WTC11 (cell line): ENCODE results near the gene NOL12. TPM values are rescaled to one million over a fixed set of nuclear protein-coding genes. Genes with fewer than 3 reads are reported as not detected.

Experiments
- ATAC-seq: fragments of 200-7000 bp; cut with Tn5 transposase; 2 replicates; pipeline ENCODE4 v1.10.0; 2021; ENCODE audit warnings: mild to moderate bottlenecking, moderate library complexity
- CTCF ChIA-PET: fragments of 300-600 bp; sonication (Branson Sonifier 250); formaldehyde crosslinking; loops from one replicate; lab custom pipeline; 2021; ENCODE audit warnings: antibody characterized with exemption; lab: Charles Lee
- POLR2A ChIA-PET: fragments of 350-600 bp; sonication (Branson Sonifier 250); formaldehyde crosslinking; loops from one replicate; lab custom pipeline; 2021; ENCODE audit warnings: antibody characterized with exemption; lab: Charles Lee
- DNase-seq: peaks from one replicate; pipeline ENCODE4 v3.0.0; 2021; ENCODE audit warnings: low spot score
- H3K27ac Mint-ChIP-seq: 2 replicates; pipeline ENCODE4 v1.8.0; 2021; ENCODE audit warnings: mixed read lengths
- H3K27me3 Mint-ChIP-seq: 2 replicates; pipeline ENCODE4 v1.8.0; 2021; ENCODE audit warnings: low read depth, mild to moderate bottlenecking, moderate library complexity, mixed read lengths
- H3K36me3 Mint-ChIP-seq: 2 replicates; pipeline ENCODE4 v1.8.0; 2021; ENCODE audit warnings: mixed read lengths
- H3K4me1 Mint-ChIP-seq: 2 replicates; pipeline ENCODE4 v1.8.0; 2022; ENCODE audit warnings: mixed read lengths
- H3K4me3 Mint-ChIP-seq: 2 replicates; pipeline ENCODE4 v1.8.0; 2021; ENCODE audit warnings: mild to moderate bottlenecking, moderate library complexity, mixed read lengths
- H3K9me3 Mint-ChIP-seq: 2 replicates; pipeline ENCODE4 v1.8.0; 2021; ENCODE audit warnings: mixed read lengths
- AR ChIP-seq: fragments of 250-450 bp; sonication (Bioruptor Pico); IDR thresholded peaks from 2 replicates; pipeline ENCODE4 v1.9.0; 2021; ENCODE audit warnings: mild to moderate bottlenecking
- CTCF ChIP-seq: fragments of 200-600 bp; IDR thresholded peaks from 2 replicates; pipeline ENCODE4 v1.8.0; 2022; ENCODE audit warnings: antibody characterized with exemption
- E2F4 ChIP-seq: sonication (generic); formaldehyde crosslinking; IDR thresholded peaks from 2 replicates; pipeline ENCODE4 v1.8.1; 2022; ENCODE audit warnings: low read depth, mild to moderate bottlenecking, moderate library complexity, missing genetic modification reagents, borderline replicate concordance
- FOXK1 ChIP-seq: sonication (generic); formaldehyde crosslinking; IDR thresholded peaks from 2 replicates; pipeline ENCODE4 v1.8.0; 2022; ENCODE audit warnings: mild to moderate bottlenecking, moderate library complexity, missing genetic modification reagents
- GABPB1 ChIP-seq: sonication (generic); formaldehyde crosslinking; IDR thresholded peaks from 2 replicates; pipeline ENCODE4 v1.8.1; 2023; ENCODE audit warnings: mild to moderate bottlenecking, missing genetic modification reagents
- GRHL2 ChIP-seq: fragments of 250-450 bp; sonication (Bioruptor Pico); IDR thresholded peaks from 2 replicates; pipeline ENCODE4 v1.8.0; 2022; ENCODE audit warnings: mild to moderate bottlenecking, moderate library complexity; ENCODE audit not compliant: insufficient replicate concordance, severe bottlenecking
- GTF2I ChIP-seq: fragments of 250-450 bp; sonication (Bioruptor Pico); conservative IDR thresholded peaks from 2 replicates; pipeline ENCODE4 v1.4.0; 2021; ENCODE audit warnings: mild to moderate bottlenecking
- IRF1 ChIP-seq: sonication (generic); formaldehyde crosslinking; IDR thresholded peaks from 2 replicates; pipeline ENCODE4 v1.8.0; 2023; ENCODE audit warnings: missing genetic modification reagents
- MAX ChIP-seq: sonication (generic); formaldehyde crosslinking; IDR thresholded peaks from 2 replicates; pipeline ENCODE4 v1.8.0; 2022; ENCODE audit warnings: mild to moderate bottlenecking, missing genetic modification reagents
- NR3C1 ChIP-seq: sonication (generic); formaldehyde crosslinking; conservative IDR thresholded peaks from 2 replicates; pipeline ENCODE4 v1.8.1; 2023; ENCODE audit warnings: low read depth, mild to moderate bottlenecking, missing genetic modification reagents
- PRRX2 ChIP-seq: fragments of 250-450 bp; sonication (Bioruptor Pico); IDR thresholded peaks from 2 replicates; pipeline ENCODE4 v1.8.0; 2021; ENCODE audit warnings: mild to moderate bottlenecking
- RORB ChIP-seq: fragments of 250-450 bp; sonication (Bioruptor Pico); IDR thresholded peaks from 2 replicates; pipeline ENCODE4 v1.9.0; 2021; ENCODE audit warnings: mild to moderate bottlenecking
- SMAD4 ChIP-seq: sonication (generic); formaldehyde crosslinking; IDR thresholded peaks from 2 replicates; pipeline ENCODE4 v1.8.0; 2022; ENCODE audit warnings: mild to moderate bottlenecking, missing genetic modification reagents
- TCF7 ChIP-seq: sonication (generic); formaldehyde crosslinking; IDR thresholded peaks from 2 replicates; pipeline ENCODE4 v1.8.0; 2022; ENCODE audit warnings: mild to moderate bottlenecking, low read depth, missing genetic modification reagents, moderate library complexity
- USF1 ChIP-seq: sonication (generic); formaldehyde crosslinking; IDR thresholded peaks from 2 replicates; pipeline ENCODE4 v1.8.0; 2022; ENCODE audit warnings: mild to moderate bottlenecking, missing genetic modification reagents
- ZNF121 ChIP-seq: sonication (generic); formaldehyde crosslinking; IDR thresholded peaks from 2 replicates; pipeline ENCODE4 v1.8.0; 2023; ENCODE audit warnings: missing genetic modification reagents
- ZNF396 ChIP-seq: fragments of 250-450 bp; sonication (Bioruptor Pico); IDR thresholded peaks from 2 replicates; pipeline ENCODE4 v1.8.0; 2021; ENCODE audit warnings: mild to moderate bottlenecking, moderate library complexity, borderline replicate concordance
- ZNF423 ChIP-seq: fragments of 250-450 bp; sonication (Bioruptor Pico); IDR thresholded peaks from 2 replicates; pipeline ENCODE4 v2.1.2; 2022; ENCODE audit warnings: mild to moderate bottlenecking, moderate library complexity
- total RNA-seq: library from RNA; stranded (reverse); gene quantifications from 3 replicates; pipeline ENCODE4 v1.2.3, GENCODE V29; 2021

Gene NOL12
- total RNA-seq, 1 experiment from 2014 or later = 24.9 TPM

- TF ChIP-seq CTCF (no peak), AR (no peak), ZNF396 (CRISPR knock-in tag) (no peak)
- TF ChIP-seq, all 79 proteins: peak for 0
Measured at GRCh38 chr22:37681001-37681424, 5.1 kb upstream of the NOL12 start (continued).

GRCh38 chr22:37681556-37682049 lies 4.5 kb upstream of the NOL12 start:
- DNase-seq (peak; percentile 84), ATAC-seq (peak; percentile 54)
- H3K36me3 Mint-ChIP-seq = no peaks in the 10 kb centered on the region
- peaks cover 8% of the 10 kb centered on the region for H3K27me3 Mint-ChIP-seq
- 0 out of 2 replicates have a peak, but pooled peaks have one; percentile 18 for TF ChIP-seq FOXK1 (CRISPR knock-in tag)
- TF ChIP-seq ZNF121 (CRISPR knock-in tag) = peak; percentile 34
- 0 out of 2 replicates have a peak, but pooled peaks have one; percentile 43 for TF ChIP-seq MAX (CRISPR knock-in tag)
- no peak for TF ChIP-seq TCF7 (CRISPR knock-in tag)
- peak; percentile 75 for TF ChIP-seq ZNF423
- peak; percentile 68 for TF ChIP-seq CTCF
- TF ChIP-seq USF1 (CRISPR knock-in tag) = no peak
- no peak for TF ChIP-seq PRRX2 (CRISPR knock-in tag)
- peaks cover 8% of the 10 kb centered on the region for H3K4me1 Mint-ChIP-seq
- no peak overlapping the region for H3K27ac Mint-ChIP-seq
- H3K9me3 Mint-ChIP-seq = no peaks in the 10 kb centered on the region
- no peak overlapping the region for H3K4me3 Mint-ChIP-seq
- ChIA-PET CTCF (interaction anchor here (0.5 to 4.0 kb wide), 22 partner anchors 8 to 609 kb away, joined by 3 to 85 read pairs (median 6); partner anchors contain the start of genes ANKRD54, GCAT, GGA1 and PDXP), POLR2A (interaction anchor here (0.5 to 1.4 kb wide), 3 partner anchors 12 to 23 kb away, joined by 3 to 7 read pairs (median 3); partner anchors contain the start of gene PDXP)

GRCh38 chr22:37684803-37685615 lies 1.1 kb upstream of the NOL12 start:
- DNase-seq (no peak), ATAC-seq (no peak)
- Mint-ChIP-seq H3K27ac (no peak overlapping the region), H3K9me3 (no peaks in the 10 kb centered on the region), H3K27me3 (peaks cover 5% of the 10 kb centered on the region), H3K4me3 (peak overlapping the region; percentile 99; the same call in 1 of the 2 replicates), H3K36me3 (peaks cover 7% of the 10 kb centered on the region), H3K4me1 (peaks cover 10% of the 10 kb centered on the region)
- ChIA-PET POLR2A (interaction anchor here (0.7 kb wide), 1 partner anchor 522 kb away, joined by 5 read pairs; no protein-coding TSS in a partner anchor), CTCF (interaction anchor here (0.6 to 2.8 kb wide), 5 partner anchors 12 to 268 kb away, joined by 3 to 21 read pairs (median 4); partner anchors contain the start of genes C22orf23 and TRIOBP)
- TF ChIP-seq GTF2I (CRISPR knock-in tag) (no peak), GRHL2 (CRISPR knock-in tag) (no peak), E2F4 (CRISPR knock-in tag) (no peak), RORB (CRISPR knock-in tag) (no peak), NR3C1 (CRISPR knock-in tag) (no peak), GABPB1 (CRISPR knock-in tag) (no peak), SMAD4 (CRISPR knock-in tag) (no peak), IRF1 (CRISPR knock-in tag) (no peak)
